Right ventricle myocardium inferior (tissue), 1 donor: ENCODE measurements around the gene LGI4. TPM values are rescaled to one million over a fixed set of nuclear protein-coding genes. Genes with fewer than 3 reads are reported as not detected.
"Not testable (repeated sequence)": the region's sequence is repeated elsewhere in the genome, so short reads cannot be mapped to it uniquely, and the experiment has no call there.

ENCODE experiments used
- ATAC-seq: fragments of 200-7000 bp; cut with Tn5 transposase; one replicate; pipeline ENCODE4 v1.9.1; 2020; ENCODE audit warnings: mild to moderate bottlenecking, moderate library complexity
- DNase-seq: peaks from one replicate; pipeline ENCODE4 v3.0.0; 2021; ENCODE audit errors: missing footprints
- intact Hi-C: fragments of 100-400 bp; cut with DNase I; formaldehyde crosslinking; loops from one replicate; pipeline ENCODE4 v1.11.0; 2022
- total RNA-seq: library from RNA; stranded (reverse); fragmentation: NEBNext Ultra II Directional; extraction: Animal tissue kit (Norgen Biotek cat#: 25700); gene quantifications from one replicate; pipeline ENCODE4 v1.2.1, GENCODE V29; 2021
- donor health status: DM: no; HTN: yes; CAD: no; lungs with severe emphysema.

The LGI4 gene
- total RNA-seq, 1 donor from 2014 or later = 10.0 TPM

- no peak for DNase-seq
- intact Hi-C loops = no loop called here
- no peak for ATAC-seq
Observed at GRCh38 chr19:35117116-35117515, 17.7 kb downstream of the LGI4 start.

- intact Hi-C loops = no loop called here
- no peak for DNase-seq
- no peak for ATAC-seq
Observed at GRCh38 chr19:35116072-35116801, 18.6 kb downstream of the LGI4 start.

DNA sequence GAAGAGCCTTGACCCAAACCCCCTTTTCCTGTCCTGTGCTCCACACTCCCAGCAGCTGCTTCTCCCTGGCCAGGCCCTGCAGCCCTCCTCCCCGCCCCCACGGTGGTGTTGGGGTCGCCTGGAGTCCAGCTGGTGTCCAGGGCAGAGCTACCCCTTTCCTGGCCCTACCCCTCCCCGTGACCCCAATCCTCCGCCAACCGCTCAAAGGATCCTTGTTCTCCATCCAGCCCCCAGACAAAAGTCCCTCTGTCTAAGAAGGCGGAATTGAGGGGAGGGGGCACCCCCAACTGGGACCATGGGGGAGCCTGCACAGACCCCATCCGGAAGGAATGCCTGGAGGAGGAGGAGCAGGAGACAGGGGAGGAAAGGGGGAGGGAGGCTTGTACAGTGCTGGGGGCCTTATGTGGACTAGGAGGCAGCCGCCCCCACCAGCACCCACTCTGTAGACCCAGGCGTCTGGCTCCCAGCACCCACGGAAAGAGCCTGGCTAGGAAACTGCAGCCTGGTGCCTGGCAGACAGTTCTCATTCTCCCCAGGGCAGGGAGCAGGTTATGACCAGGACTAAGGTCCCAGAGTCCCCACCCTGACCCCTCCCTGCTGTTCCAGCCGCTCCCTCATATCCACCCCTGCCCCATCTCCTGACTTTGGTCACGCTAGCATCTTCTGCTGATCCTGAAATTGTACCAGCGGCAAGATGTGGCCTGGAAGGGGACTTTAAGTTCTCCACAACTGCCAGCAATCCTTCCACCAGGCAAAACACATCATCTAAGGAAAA, 19.5 kb downstream of the LGI4 start, which contains the start of gene FXYD3:
Gene FXYD3, plus strand, starts transcription at position 647 of the 775 bp plus-strand sequence. CDS start 3,554 bp downstream, outside the sequence.
- peak; percentile 18 for ATAC-seq
- intact Hi-C loops = no loop called here
- no peak for DNase-seq

DNA sequence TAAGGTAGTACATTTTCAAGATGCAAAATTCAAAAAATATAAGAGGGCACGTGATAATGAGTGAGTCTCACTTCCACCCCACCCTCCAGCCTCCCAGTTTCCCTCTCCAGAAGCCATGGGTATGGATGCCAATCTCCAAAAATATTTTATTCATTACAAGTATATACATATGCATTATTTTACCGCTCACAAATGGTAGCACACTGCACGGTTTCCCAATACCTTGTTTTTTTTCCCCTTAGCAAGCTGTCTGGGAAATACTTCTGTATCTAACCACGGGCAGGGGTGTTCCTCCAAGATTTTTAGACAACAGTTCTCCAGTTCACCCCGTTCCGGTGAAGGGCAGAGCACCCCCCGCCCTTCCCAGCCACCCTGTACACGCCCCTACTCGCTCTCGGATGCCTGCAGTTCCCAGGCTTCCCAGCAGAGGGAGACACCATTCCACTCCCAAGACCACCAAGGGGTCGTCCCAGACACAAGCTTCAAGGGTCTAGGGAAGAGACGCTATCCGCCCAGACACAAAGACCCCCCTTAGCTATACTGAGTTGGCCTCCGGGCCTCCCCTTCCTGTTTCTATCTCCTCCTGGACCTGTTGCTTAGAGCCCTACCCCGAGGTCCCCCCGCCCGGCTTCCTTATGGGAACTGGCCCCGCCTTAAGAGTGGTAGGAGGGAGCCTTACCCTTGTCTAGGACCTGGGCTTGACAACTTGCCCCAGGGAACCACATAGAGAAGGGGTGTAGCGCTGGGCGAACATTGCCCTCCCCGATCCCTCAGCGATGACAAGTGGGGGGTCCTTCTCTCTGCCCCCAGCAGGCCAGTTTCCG, 20.3 kb downstream of the LGI4 start:
- ATAC-seq = peak; percentile 86
- intact Hi-C loops = loop anchor here (1.0 kb wide), 1 partner anchor 21 kb away; the partner anchor contains the start of gene LGI4

DNA sequence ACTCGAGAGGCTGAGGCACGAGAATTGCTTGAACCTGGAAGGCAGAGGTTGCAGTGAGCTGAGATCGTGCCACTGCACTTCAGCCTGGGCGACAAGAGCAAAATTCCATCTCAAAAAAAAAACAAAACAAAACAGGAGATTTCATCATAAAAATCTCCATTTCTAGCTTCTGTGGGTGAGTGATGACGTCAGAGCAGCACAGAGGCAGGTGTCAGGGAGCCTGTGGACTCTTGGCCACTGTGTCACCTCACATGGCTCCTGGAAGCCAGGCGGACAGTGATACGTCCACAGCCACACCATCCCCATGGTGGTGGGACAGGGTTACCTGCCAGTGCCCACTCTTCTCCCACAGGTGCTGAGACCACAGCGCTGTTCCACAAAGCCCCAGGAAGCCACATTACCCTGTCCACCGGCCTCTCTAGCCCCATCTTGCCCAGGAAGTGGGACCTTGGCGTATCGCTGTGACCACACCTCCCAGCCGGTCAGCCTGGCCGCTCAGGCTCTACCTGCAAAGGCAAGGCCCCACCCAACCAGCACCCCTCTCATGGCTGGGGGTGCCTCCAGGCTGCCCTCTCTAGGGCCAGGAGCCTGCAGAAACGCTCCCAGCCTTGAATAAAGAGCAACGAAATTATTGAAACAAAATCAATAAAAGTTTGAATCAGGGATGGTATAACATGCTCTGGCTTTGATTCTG, 21.7 kb downstream of the LGI4 start:
- intact Hi-C loops = no loop called here
- no peak for DNase-seq
- no peak for ATAC-seq

More for the DNA sequence above, 20.3 kb downstream of the LGI4 start:
- DNase-seq = no peak

DNA sequence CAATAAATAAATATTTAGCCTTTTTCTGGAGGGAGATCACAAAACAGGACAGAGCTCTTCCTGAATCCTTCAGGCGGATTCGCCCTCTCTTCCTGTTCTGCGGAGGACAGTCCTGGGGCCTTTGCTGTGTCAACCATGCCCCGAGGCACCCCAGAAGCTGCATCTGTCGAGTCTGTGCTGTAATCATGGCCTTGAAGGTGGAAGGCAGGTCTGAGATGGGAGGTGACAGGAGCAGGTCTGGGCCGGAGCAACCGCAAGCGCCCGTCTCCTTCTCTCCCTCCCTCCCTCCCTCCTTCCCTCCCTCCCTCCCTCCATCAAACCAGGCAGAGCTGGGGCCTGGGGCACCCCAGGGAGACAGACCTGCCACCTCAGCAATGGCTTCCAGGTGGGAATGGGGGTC, 23.9 kb downstream of the LGI4 start:
- intact Hi-C loops = no loop called here
- DNase-seq (no peak), ATAC-seq (no peak)

GRCh38 chr19:35109395-35110112, 25.3 kb downstream of the LGI4 start:
- ATAC-seq = no peak
- no peak for DNase-seq
- intact Hi-C loops = no loop called here

- intact Hi-C loops = no loop called here
- ATAC-seq (no peak), DNase-seq (no peak)
Observed at GRCh38 chr19:35108730-35109129, 26.1 kb downstream of the LGI4 start.

GRCh38 chr19:35107545-35107944, 27.3 kb downstream of the LGI4 start:
- intact Hi-C loops = no loop called here

GRCh38 chr19:35106898-35107541, 27.8 kb downstream of the LGI4 start:
- DNase-seq (no peak), ATAC-seq (no peak)
- intact Hi-C loops = no loop called here

More at GRCh38 chr19:35107545-35107944, 27.3 kb downstream of the LGI4 start:
- ATAC-seq (peak; percentile 47), DNase-seq (no peak)

GRCh38 chr19:35106291-35106583, 28.6 kb downstream of the LGI4 start:
- ATAC-seq = no peak
- no peak for DNase-seq
- intact Hi-C loops = no loop called here

DNA sequence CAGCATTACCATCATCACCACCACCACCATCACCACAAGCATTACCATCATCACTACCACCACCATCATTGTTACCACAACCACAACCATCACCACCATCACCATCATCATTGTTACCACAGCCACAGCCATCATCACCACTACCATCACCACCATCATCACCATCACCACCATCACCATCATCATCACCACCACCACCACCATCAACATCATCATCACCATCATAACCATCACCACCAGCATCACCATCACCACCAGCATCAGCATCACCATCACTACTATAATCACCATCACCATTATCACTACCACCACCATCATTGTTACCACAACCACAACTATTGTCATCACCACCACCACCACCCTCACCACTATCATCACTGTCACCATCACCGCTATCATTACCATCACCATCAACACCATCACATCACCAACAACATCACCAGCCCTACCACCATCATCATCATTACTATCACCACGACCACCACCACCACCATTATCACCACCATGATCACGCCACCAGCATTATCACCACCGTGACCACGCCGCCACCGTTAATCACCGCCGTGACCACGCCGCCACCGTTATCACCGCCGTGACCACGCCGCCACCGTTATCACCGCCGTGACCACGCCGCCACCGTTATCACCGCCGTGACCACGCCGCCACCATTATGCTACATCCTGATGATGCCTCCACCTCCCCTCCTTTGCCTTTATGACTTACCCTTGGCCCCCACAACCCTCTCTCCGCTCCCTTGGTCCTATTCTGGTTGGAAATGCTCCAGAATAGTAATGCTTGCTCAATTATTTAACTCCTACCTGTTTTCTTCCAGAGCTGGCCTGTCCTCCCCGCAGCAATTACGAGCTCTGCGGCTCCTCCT, 29.2 kb downstream of the LGI4 start:
- intact Hi-C loops = no loop called here
- ATAC-seq = no peak
- no peak for DNase-seq

DNA sequence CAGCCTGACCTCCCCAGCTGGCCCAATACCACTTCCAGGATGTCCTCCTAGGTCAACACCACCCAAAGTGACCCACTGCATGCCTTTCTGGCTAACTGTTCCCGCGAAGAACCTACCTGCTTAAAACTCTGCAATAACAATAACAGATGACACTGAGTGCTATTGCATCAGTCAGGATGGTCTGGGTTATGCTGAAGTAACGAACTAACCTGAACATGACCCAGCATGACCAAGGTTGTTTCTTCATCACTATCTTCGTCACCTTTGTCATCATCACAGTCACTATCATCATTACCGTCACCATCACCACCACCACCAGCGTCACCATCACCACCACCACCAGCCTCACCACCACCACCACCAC, 29.8 kb downstream of the LGI4 start:
- DNase-seq = no peak
- intact Hi-C loops = no loop called here
- ATAC-seq = no peak

- DNase-seq (no peak), ATAC-seq (no peak)
- intact Hi-C loops = no loop called here
Observed at GRCh38 chr19:35104361-35104760, 30.5 kb downstream of the LGI4 start.

- DNase-seq, intact Hi-C loops, ATAC-seq: not testable (repeated sequence)
Observed at GRCh38 chr19:35103614-35104013, 31.2 kb downstream of the LGI4 start.

GRCh38 chr19:35101949-35102348, 32.9 kb downstream of the LGI4 start:
- intact Hi-C loops, ATAC-seq, DNase-seq: not testable (repeated sequence)
